HG03108 (cell line): Measurements from ENCODE around the gene PRR29.

ENCODE experiments used
- ATAC-seq: cut with Tn5 transposase; IDR thresholded peaks from one replicate; pipeline ENCODE4 v1.9.1; 2021; ENCODE audit warnings: moderate library complexity; ENCODE audit not compliant: unreplicated experiment

The PRR29 gene

DNA sequence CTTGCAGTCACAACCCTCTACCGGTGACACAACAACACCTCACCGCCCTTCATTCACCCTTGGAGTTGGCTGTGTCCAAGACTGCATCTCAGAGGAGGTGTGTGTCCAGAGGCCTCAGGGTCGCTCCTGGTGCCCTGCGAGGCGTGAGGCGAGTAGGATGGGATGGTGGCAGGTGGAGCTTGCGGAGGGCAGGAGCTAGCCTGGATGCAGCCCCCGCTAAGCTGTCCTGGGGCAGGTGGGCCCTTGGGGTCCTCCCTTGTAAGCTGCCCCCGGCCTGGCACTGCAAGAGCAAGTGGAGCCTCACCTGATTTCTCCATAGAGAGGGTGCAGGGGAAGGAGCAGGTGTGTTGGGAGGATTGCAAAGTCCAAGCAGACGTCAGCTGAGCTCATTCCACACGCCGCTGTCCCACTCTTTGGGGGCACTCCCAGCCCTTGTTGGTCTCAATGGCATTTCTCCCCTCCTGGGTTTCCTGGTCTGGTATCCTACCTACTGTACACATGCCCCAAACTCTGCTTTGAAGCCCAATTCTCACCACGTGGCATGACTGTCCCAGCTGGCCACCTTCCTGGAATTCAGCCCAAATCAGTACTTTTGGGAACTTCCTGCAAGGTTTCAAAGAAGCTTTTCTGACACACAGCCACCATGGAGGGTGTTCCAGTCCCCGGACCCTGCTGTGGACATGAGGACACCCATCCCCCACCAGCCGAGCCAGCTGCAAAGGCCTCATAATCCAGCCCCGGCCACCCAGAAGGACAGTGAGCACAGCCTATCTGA lies 40.4 kb downstream of the PRR29 start:
- no peak for ATAC-seq

DNA sequence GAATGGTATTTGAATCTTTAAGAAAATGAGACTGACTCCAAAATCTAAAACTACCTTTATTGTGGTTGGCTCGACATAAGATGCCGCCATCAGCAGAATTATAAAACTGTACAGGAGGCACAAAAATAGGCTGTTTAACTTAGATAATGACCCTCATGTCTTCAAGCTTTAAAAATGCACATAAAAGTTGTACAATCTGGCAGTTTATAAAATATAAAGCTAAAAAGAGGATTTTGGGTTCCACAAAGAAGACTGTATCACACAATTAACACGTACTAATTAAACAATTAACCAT lies 40.9 kb downstream of the PRR29 start:
- no peak for ATAC-seq

DNA sequence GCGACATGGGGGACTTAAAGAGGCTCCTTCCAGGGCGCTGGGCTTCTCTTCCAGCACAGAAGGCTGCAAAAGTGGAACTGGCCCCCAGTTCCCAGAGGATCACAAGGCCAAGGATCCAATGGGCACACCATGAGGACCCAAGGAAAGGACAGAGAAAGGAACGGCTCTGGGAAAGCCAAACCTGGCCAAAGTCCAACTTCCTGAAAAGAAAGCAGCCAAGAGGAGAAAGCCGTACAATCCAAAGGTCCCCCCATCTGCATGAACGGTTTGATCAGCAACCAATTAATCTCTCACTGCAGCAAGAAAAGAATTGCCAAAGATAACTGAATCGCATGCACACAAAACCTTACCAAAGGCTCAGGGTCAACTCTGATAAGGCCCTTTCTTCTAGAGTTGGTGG lies 42.1 kb downstream of the PRR29 start:
- no peak for ATAC-seq

DNA sequence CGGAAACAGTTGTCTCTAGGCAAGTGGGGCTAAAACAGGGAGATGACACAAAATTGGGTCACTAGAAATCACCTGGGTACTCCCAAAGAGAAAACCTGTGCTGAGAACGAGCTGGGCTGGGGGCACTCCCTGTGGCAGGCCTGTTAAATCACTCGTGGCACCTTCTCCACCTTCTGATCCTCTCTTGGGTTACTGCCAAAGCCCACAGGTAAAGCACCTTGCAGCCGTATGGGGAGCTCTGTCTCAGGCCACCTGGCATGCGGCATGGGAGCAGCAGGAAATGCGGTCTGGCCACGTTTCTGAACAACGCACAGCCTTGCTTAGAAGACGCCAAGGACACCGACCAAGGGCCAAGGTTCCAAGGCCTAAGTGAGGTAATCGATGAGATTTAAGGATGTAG lies 43.8 kb downstream of the PRR29 start:
- ATAC-seq, result no peak

DNA sequence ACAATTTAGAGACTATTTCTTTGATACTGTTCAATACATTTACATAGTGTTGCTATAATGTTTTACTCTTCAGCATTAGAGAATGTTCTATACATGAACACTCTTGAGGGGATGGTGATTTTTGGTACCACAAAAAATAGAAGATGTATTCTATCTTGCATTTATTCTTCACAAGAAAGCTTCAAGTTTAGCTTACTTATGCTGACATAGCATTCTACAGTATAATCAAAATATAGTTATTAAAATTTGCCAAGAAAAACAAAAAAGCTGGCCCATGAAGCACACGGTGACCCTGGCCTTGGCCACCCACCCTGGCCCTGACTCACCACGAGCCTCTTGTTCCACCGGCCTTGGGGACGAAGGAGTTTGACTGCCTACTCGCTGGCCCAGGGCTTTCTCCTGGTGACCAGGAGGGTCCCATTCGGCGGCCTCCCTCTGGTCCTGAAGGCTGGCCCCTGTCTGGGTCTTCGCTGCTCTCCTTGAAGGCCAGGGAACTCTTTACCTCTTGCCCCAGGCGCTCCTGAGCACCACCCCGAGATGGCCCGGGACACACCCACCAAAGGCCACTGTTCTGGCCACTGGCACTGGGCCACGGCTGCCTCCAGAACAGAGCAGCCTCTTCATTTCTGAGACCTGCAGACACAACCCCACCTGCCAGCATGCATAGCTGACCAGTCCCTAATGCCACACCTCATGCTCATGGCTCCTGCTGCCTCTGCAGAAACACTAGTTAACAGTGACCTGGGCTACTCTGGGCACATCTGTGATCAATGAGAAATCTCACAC lies 44.7 kb downstream of the PRR29 start:
- ATAC-seq, result no peak

DNA sequence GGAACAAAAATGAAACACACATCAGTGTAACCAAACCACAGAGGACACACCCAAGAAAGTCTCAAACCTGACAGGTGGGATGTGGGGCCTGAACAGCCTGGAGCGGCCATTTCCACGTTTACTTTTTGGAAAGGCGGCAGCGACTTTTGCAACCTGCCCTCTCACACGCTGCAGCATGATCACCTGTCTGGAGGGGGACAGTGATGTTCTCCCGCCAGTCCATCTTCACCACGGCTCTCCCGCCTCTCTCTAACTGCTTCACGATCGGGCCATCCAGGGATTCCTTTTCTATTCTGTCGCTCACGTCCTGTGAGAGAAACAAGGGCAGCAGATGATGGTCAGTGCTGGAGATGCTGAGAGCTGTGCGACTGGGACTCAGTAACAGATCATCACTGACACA lies 47.0 kb downstream of the PRR29 start:
- ATAC-seq, result no peak

DNA sequence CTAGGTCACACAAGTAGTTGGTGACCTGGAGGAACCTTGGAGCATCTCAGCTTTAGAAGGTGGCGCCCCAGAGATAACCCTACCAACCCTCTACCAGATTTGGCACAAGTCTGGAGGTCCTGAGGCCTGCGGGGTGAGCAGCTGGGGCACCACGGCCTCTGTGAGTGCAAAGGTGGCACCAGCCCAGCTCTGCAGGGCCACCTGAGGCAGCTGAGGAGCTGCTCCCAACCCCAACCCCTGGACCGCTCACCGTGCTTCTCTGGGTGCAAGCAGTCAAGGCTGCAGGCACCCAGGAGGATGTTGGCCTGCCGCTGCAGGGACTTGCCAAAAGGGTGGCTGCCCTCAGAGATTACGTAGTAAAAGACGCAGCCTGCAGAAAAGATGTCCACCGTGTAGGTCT lies 50.7 kb downstream of the PRR29 start:
- no peak for ATAC-seq

DNA sequence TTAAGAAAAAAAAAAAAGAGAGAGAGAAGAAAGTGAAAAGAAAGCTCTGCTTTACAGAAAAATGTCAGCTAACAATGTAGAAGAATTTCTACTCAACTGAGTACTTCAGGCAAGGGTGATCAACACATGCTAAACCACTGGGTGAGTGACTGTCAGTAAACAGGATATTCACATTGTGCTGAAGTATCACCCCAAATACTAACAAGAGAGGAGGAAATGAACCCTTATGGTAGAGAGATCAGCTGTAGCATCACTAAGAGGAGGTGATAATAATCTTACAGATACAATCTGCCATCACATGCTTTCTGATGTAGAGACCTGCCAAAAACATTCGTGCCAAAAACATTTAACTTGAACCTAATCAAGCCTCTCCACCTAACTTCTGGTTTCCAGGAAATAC lies 53.0 kb downstream of the PRR29 start:
- ATAC-seq, result no peak

DNA sequence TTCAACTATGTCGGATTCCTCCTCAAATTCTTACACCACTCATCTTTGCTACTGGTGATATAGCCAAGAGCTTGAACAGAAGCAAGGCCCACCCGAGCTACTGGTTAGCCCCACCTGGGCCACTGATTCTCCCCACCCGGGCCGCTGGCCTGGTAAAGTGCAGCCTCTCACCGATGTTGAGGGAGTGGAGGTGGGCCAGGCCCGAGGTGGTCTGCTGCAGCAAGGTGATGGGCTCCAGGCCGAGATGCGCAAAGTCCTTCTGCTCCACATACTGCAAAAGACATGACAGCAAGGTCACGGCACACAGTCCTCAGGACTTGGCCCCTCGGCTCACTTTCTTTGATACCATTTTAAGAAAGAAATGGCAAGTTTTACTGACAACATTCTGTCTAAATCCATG lies 55.0 kb downstream of the PRR29 start:
- ATAC-seq, result no peak
